ENCODE data around the gene GARIN5B. TPM values are rescaled to one million over a fixed set of nuclear protein-coding genes. Genes with fewer than 3 reads are reported as not detected.

The GARIN5B gene
- total RNA-seq, 6 donors from 2014 or later: not detected

DNA sequence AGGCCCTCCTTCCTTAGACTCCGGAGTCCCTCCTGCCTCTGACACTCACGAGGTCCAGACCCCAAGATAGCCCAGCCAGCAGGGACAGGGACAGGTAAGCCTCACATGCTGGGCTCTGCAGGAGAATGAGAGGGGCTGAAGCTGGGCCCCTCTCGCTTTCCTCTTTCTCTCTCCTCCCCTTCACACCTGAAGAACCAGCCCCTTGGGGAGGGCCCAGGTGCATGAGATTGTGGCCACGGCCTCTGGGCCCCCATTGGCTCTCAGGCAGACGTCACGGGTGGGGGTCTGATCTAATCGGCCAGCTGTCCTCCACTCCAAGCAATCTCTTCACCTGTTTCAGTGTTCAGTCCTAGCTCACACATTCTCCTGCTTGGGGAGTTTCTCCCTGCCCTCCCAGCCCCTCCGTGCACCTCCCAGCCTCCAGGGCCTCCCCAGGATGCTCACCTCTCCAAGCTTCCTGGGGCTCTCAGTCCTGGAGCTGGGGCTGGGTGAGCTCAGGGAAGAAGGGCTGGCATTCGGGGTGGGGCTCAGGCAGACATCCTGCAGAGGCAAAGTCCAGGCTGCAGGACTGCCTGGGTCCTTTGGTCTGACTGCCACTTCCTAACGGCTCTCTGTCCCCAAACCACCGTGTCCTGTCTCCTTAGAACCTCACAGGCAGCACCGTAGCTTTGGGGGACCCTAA lies 40.7 kb downstream of the GARIN5B start:
- H3K4me1 ChIP-seq: peaks cover 0 to under 1% (median 0%) of the 10 kb centered on the region in 4 donors
- no peak for TF ChIP-seq POLR2A (IDR thresholded peaks at IDR 0.05)
- TF ChIP-seq, protein P1, sequence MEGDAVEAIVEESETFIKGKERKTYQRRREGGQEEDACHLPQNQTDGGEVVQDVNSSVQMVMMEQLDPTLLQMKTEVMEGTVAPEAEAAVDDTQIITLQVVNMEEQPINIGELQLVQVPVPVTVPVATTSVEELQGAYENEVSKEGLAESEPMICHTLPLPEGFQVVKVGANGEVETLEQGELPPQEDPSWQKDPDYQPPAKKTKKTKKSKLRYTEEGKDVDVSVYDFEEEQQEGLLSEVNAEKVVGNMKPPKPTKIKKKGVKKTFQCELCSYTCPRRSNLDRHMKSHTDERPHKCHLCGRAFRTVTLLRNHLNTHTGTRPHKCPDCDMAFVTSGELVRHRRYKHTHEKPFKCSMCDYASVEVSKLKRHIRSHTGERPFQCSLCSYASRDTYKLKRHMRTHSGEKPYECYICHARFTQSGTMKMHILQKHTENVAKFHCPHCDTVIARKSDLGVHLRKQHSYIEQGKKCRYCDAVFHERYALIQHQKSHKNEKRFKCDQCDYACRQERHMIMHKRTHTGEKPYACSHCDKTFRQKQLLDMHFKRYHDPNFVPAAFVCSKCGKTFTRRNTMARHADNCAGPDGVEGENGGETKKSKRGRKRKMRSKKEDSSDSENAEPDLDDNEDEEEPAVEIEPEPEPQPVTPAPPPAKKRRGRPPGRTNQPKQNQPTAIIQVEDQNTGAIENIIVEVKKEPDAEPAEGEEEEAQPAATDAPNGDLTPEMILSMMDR (IDR thresholded peaks at IDR 0.05): no peak
- WGBS, 2 donors: 50 to 61% methylated on average over 10 to 11 of the region's 12 CpGs
- H3K9me3 ChIP-seq: no peaks in the 10 kb centered on the region
- DNase-seq (no peak), ATAC-seq (ENCODE audit: low FRiP score in 2 of 2) (no peak)
- peak overlapping the region in 2 of 4 donors; percentile 9 to 17 for H3K4me3 ChIP-seq
- no peaks in the 10 kb centered on the region for H3K36me3 ChIP-seq
- no peaks in the 10 kb centered on the region for H3K27me3 ChIP-seq
- no peak overlapping the region for H3K27ac ChIP-seq

DNA sequence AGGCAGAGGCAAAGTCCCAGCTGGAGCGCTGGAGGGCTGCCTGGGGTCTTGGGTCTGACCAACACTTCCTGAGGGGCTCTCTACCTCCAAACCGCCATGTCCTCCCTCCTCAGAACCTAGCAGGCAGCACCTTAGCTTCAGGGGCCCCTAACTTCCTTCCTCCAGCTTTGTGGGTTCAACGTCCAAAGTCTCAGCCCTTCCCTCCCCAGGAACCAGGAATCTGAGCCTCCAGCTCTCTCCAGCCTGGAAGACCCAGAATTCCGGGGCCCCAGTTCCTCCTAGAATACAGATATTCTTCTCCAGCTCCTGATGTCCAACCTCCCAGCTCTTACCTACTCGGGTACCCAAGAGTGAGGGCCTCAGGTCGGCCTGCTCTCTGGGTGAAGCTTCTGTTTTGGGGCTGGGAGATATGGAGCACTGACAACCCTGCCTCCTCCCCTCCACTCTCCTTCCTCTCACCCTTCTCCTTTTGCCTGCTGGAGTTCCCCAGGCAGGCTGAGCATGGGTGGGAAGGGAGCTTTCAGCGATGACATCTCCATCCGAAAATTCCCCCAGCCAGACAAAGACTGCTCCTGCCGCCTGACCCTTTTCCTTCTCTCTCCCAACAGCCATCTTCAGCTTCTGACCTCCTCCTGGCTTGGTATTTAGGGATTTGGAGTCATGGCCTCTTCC lies 41.5 kb downstream of the GARIN5B start:
- Histone ChIP-seq H3K4me1 (no peaks in the 10 kb centered on the region), H3K9me3 (no peaks in the 10 kb centered on the region), H3K4me3 (no peak overlapping the region), H3K27ac (no peak overlapping the region), H3K27me3 (no peaks in the 10 kb centered on the region), H3K36me3 (no peaks in the 10 kb centered on the region)
- no peak for TF ChIP-seq POLR2AphosphoS5 (IDR thresholded peaks at IDR 0.05)
- no peak for TF ChIP-seq EP300 (IDR thresholded peaks at IDR 0.05)
- TF ChIP-seq POLR2A (IDR thresholded peaks at IDR 0.05): no peak
- TF ChIP-seq, protein P1 (IDR thresholded peaks at IDR 0.05): no peak
- 48 to 66% methylated on average over 8 to 9 of the region's 9 CpGs for WGBS, 2 donors
- ATAC-seq (ENCODE audit: low FRiP score in 2 of 2) (no peak), DNase-seq (no peak)

DNA sequence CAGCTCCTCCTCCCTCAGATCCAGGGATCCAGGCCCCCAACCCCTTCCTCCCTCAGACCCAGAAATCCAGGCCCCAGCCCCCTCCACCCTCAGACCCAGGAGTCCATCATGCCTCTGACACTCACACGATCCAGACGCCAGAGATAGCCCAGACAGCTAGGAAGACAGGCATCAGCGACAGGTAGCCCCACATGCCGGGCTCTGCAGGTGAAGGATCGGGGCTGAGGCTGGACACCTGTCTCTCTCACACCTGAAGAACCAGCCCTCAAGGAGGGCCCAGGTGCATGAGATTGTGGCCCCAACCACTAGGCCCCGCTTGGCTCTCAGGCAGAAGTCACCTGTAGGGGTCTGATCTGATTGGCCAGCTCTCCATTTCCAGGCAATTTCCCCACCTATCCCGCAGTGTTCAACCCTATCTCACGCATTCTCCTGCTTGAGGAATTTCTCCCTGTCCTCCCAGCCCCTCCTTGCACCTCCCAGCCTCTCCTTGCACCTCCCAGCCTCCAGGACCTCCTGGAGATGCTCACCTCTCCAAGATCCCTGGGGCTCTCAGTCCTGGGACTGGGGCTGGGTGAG lies 42.1 kb downstream of the GARIN5B start:
- Histone ChIP-seq H3K27me3 (no peaks in the 10 kb centered on the region), H3K36me3 (no peaks in the 10 kb centered on the region), H3K4me1 (no peaks in the 10 kb centered on the region), H3K4me3 (no peak overlapping the region), H3K9me3 (no peaks in the 10 kb centered on the region), H3K27ac (no peak overlapping the region)
- ATAC-seq (ENCODE audit: low FRiP score in 2 of 2) (no peak), DNase-seq (no peak)
- WGBS, 2 donors: 60 to 68% methylated on average over 3 to 7 of the region's 8 CpGs
- no peak for TF ChIP-seq EP300 (IDR thresholded peaks at IDR 0.05)
- TF ChIP-seq POLR2AphosphoS5 (IDR thresholded peaks at IDR 0.05): no peak
- TF ChIP-seq POLR2A (IDR thresholded peaks at IDR 0.05): no peak
- TF ChIP-seq, protein P1 (IDR thresholded peaks at IDR 0.05): no peak

DNA sequence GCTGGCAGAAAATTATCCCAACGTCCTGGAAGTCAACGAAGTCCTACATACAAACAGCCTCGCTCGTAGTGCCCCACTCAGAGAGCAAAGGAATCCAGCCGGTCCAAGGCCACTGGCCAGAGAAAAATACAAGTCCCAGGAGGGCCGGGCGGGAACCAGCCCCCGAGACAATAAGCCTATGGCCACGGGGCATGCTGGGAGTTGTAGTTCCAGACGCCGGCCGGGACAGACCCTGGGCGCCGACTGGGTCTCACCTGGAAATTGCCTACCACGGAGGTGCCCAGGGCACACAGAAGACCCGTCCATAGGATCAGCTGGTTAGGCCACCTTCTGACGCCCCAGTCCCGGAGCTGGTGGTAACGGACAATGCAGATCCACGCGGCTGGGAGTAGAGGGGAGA lies 43.3 kb downstream of the GARIN5B start:
- WGBS, 2 donors: 30 to 31% methylated on average over 17 of the region's 21 CpGs
- H3K9me3 ChIP-seq: no peaks in the 10 kb centered on the region
- H3K4me3 ChIP-seq: no peak overlapping the region
- ATAC-seq (ENCODE audit: low FRiP score in 2 of 2) (peak in 1 of 2 donors; percentile 18), DNase-seq (no peak)
- H3K27ac ChIP-seq: no peak overlapping the region
- TF ChIP-seq, protein P1 (IDR thresholded peaks at IDR 0.05): no peak
- TF ChIP-seq EP300 (IDR thresholded peaks at IDR 0.05): no peak
- no peak for TF ChIP-seq POLR2AphosphoS5 (IDR thresholded peaks at IDR 0.05)
- TF ChIP-seq POLR2A (IDR thresholded peaks at IDR 0.05): no peak
- no peaks in the 10 kb centered on the region for H3K27me3 ChIP-seq
- H3K36me3 ChIP-seq: no peaks in the 10 kb centered on the region
- no peaks in the 10 kb centered on the region for H3K4me1 ChIP-seq

Data from upper lobe of left lung (tissue), 6 donors.